ENCODE data around the gene EFEMP2. TPM values are rescaled to one million over a fixed set of nuclear protein-coding genes. Genes with fewer than 3 reads are reported as not detected.
A peak's percentile ranks its signal among the peaks of the same experiment; 100 is the strongest.
"Not testable (repeated sequence)": the region's sequence is repeated elsewhere in the genome, so short reads cannot be mapped to it uniquely, and the experiment has no call there.

Gene EFEMP2
- total RNA-seq, 2 donors from 2014 or later, result 134 to 219 TPM

DNA sequence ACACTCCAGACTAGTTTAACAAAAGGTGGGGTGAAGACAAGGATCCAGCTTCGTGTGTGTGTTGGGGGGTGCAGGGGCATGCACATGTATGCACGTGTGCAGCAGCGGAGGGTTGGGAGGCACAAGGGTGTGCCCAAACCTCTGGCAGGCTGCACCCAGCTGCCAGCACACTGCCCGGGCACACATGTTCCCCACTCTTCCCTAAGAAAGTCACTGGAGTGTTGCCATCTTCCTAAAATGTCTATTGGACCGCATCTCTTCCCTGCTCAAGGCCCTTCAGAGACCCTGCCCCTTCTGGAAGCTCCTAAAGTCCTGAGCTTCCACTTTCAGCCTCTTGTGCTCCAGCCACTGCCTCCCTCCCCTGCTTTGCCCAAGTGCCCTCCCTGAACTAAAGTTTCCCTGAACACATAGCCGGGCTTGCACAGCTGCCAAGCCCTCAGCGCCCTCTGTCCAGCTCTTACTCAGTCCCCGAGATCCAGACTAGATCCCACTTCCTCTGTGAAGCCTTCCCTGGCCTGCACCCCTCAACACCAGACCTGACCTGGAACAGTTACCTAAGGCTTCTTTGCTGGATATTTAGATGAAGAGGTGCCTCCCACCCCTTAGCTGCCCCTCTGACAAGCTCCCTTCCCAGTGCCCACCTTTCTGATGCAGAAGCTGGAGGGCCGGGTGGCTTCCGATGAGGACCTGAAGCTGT lies 20.6 kb downstream of the EFEMP2 start:
- Histone ChIP-seq H3K9me3 (no peaks in the 10 kb centered on the region), H3K4me3 (no peak overlapping the region), H3K4me1 (ENCODE audit: control insufficient read depth in 1 of 2, low read depth in 2 of 2) (peaks cover 13 to 24% of the 10 kb centered on the region in 2 donors), H3K27ac (no peak overlapping the region), H3K36me3 (peaks cover 54% of the 10 kb centered on the region), H3K27me3 (replicated peaks; ENCODE audit: insufficient read depth) (no peaks in the 10 kb centered on the region)
- DNase-seq (ENCODE audit: low spot score) (no peak), ATAC-seq (ENCODE audit: insufficient number of reproducible peaks, low FRiP score, low read depth) (no peak)
- TF ChIP-seq, protein P1, sequence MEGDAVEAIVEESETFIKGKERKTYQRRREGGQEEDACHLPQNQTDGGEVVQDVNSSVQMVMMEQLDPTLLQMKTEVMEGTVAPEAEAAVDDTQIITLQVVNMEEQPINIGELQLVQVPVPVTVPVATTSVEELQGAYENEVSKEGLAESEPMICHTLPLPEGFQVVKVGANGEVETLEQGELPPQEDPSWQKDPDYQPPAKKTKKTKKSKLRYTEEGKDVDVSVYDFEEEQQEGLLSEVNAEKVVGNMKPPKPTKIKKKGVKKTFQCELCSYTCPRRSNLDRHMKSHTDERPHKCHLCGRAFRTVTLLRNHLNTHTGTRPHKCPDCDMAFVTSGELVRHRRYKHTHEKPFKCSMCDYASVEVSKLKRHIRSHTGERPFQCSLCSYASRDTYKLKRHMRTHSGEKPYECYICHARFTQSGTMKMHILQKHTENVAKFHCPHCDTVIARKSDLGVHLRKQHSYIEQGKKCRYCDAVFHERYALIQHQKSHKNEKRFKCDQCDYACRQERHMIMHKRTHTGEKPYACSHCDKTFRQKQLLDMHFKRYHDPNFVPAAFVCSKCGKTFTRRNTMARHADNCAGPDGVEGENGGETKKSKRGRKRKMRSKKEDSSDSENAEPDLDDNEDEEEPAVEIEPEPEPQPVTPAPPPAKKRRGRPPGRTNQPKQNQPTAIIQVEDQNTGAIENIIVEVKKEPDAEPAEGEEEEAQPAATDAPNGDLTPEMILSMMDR (IDR thresholded peaks at IDR 0.05), result no peak

GRCh38 chr11:65851083-65851579 lies 21.5 kb downstream of the EFEMP2 start:
- peaks cover 10 to 18% of the 10 kb centered on the region in 2 donors for H3K4me1 ChIP-seq (ENCODE audit: control insufficient read depth in 1 of 2, low read depth in 2 of 2)
- no peaks in the 10 kb centered on the region for H3K27me3 ChIP-seq (replicated peaks; ENCODE audit: insufficient read depth)
- ATAC-seq (ENCODE audit: insufficient number of reproducible peaks, low FRiP score, low read depth) (no peak), DNase-seq (ENCODE audit: low spot score) (no peak)
- no peak overlapping the region for H3K27ac ChIP-seq
- H3K36me3 ChIP-seq, result peaks cover 54% of the 10 kb centered on the region
- TF ChIP-seq, protein P1 (IDR thresholded peaks at IDR 0.05), result peak; percentile 24
- H3K9me3 ChIP-seq, result no peaks in the 10 kb centered on the region
- no peak overlapping the region for H3K4me3 ChIP-seq

DNA sequence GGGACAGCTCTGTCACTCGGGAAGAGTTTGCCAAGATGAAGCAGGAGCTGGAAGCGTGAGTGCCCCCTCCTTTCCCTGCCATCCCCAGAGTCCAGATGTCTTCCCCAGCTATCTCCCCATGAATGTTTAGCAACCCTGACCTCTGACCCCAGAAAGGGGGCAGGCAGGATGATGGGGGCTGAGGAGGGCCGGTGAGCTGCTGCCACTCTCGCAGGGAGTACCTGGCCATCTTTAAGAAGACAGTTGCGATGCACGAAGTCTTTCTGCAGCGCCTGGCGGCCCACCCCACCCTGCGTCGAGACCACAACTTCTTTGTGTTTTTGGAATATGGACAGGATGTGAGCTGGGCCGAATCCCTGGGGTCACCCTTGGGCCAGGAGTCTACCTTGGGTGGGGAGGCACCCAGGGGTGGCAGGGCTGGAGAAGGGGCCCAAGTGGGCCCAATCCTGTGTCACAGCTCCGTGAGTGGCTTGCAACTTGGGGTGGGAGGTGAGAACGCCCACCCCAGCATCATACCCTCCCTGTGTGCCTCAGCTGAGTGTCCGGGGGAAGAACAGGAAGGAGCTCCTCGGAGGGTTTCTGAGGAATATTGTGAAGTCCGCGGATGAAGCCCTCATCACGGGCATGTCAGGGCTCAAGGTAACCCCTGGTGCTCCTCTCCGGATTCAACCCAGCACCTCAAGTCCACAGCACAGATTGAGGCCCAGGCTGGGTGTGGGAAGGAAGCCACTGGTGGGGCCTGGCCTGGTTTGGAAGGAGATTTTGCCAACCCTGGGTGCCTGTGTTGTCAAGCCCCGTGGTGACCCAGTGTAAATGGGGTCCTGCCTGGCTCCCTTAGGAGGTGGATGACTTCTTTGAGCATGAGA lies 22.1 kb downstream of the EFEMP2 start:
- H3K4me3 ChIP-seq, result no peak overlapping the region
- peaks cover 4 to 12% of the 10 kb centered on the region in 2 donors for H3K4me1 ChIP-seq (ENCODE audit: control insufficient read depth in 1 of 2, low read depth in 2 of 2)
- no peak overlapping the region for H3K27ac ChIP-seq
- no peaks in the 10 kb centered on the region for H3K9me3 ChIP-seq
- peaks cover 48% of the 10 kb centered on the region for H3K36me3 ChIP-seq
- DNase-seq (ENCODE audit: low spot score) (no peak), ATAC-seq (ENCODE audit: insufficient number of reproducible peaks, low FRiP score, low read depth) (no peak)
- H3K27me3 ChIP-seq (replicated peaks; ENCODE audit: insufficient read depth), result no peaks in the 10 kb centered on the region
- TF ChIP-seq, protein P1 (IDR thresholded peaks at IDR 0.05), result no peak

DNA sequence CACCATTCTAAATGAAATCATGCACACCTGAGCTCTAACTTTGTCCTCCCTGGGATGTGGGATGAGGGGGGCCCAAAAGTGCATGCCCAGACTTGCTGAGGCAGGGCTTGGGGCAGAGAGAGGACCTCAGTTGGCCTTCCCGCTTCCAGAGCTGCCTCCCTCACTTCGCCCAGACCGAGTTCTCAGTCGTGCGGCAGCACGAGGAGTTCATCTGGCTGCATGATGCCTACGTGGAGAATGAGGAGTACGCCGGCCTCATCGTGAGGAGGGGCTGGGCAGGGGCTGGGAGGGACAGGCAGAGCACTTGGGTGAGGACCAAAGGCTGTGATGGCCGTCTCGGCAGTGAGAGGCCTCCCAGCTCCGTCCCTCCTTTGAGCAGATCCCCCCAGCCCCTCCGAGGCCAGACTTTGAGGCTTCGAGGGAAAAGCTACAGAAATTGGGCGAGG lies 22.8 kb downstream of the EFEMP2 start:
- no peak for ATAC-seq (ENCODE audit: insufficient number of reproducible peaks, low FRiP score, low read depth)
- Histone ChIP-seq H3K9me3 (no peaks in the 10 kb centered on the region), H3K27me3 (replicated peaks; ENCODE audit: insufficient read depth) (no peaks in the 10 kb centered on the region), H3K27ac (no peak overlapping the region), H3K4me1 (ENCODE audit: control insufficient read depth in 1 of 2, low read depth in 2 of 2) (peaks cover 0 to 5% of the 10 kb centered on the region in 2 donors), H3K36me3 (peaks cover 41% of the 10 kb centered on the region), H3K4me3 (no peak overlapping the region)
- TF ChIP-seq, protein P1 (IDR thresholded peaks at IDR 0.05), result no peak
- no peak for DNase-seq (ENCODE audit: low spot score)

DNA sequence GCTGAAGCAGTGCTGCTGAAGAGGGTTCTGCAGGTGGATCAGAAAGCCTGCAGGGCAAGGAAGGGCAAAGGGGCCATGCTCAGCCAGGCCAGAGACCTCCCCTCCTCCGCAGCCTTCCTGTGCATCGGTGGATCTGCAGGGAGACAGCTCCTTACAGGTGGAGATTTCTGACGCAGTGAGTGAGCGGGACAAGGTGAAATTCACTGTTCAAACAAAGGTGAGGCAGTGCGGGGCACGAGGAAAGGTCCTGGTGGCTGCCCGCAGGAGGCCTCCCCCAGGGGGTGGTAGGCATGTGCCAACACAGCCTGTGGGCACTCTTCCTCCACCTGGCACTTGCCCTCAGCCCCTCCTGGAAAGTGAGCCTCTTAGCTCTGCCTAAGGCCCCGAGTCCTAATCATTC lies 23.2 kb downstream of the EFEMP2 start:
- Histone ChIP-seq H3K36me3 (peaks cover 37% of the 10 kb centered on the region), H3K27ac (no peak overlapping the region), H3K27me3 (replicated peaks; ENCODE audit: insufficient read depth) (no peaks in the 10 kb centered on the region), H3K4me3 (no peak overlapping the region), H3K4me1 (ENCODE audit: control insufficient read depth in 1 of 2, low read depth in 2 of 2) (peaks cover 0 to under 1% of the 10 kb centered on the region in 2 donors), H3K9me3 (no peaks in the 10 kb centered on the region)
- no peak for DNase-seq (ENCODE audit: low spot score)
- ATAC-seq (ENCODE audit: insufficient number of reproducible peaks, low FRiP score, low read depth), result no peak
- TF ChIP-seq, protein P1 (IDR thresholded peaks at IDR 0.05), result no peak

GRCh38 chr11:65848693-65849092 lies 23.9 kb downstream of the EFEMP2 start:
- DNase-seq (ENCODE audit: low spot score); H3K27ac ChIP-seq; H3K4me3 ChIP-seq; H3K27me3 ChIP-seq (replicated peaks; ENCODE audit: insufficient read depth); ATAC-seq (ENCODE audit: insufficient number of reproducible peaks, low FRiP score, low read depth); H3K4me1 ChIP-seq (ENCODE audit: control insufficient read depth in 1 of 2, low read depth in 2 of 2); H3K9me3 ChIP-seq: not testable (repeated sequence)
- H3K36me3 ChIP-seq, result peaks cover 30% of the 10 kb centered on the region

All from thoracic aorta (tissue), 2 donors.